ENCODE data around the gene CIAO2B.

CIAO2B gene

DNA sequence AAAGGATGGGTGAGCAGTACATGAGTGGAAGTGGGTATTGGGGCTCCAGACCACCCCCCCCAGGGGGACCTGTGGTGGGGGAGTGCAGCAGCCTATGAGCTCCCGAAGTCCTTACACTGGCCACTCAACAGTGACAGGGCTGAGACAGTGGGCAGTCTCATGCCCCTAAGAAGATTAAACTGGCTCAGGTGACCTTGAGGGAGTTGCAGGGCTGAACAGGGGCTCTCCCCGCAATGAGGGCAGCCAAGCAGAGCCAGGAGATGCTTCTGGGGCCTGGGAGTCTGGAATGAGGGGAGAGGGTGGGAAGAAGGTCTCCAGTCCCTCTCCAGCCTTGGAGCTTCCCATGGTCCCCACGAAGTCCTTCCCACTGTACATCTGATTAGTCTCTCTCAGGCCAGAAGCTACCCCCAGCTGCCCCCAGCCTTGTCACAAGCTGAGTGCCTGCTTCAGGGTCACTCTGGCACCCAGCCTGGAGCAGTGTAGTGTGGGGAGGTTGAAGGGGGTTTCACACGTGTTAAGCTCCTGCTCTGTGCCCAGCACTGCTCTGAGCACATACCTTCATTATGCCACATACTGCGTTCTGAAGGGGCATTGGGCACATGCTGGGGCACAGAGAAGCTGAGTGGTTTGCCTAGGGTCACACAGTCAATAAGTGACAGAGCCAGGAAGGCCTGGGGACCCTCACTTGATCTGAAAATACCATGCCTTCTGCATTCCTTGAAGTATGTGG, 14.5 kb downstream of the CIAO2B start:
- DNase-seq (ENCODE audit: low read depth in 2 of 2): no peak

DNA sequence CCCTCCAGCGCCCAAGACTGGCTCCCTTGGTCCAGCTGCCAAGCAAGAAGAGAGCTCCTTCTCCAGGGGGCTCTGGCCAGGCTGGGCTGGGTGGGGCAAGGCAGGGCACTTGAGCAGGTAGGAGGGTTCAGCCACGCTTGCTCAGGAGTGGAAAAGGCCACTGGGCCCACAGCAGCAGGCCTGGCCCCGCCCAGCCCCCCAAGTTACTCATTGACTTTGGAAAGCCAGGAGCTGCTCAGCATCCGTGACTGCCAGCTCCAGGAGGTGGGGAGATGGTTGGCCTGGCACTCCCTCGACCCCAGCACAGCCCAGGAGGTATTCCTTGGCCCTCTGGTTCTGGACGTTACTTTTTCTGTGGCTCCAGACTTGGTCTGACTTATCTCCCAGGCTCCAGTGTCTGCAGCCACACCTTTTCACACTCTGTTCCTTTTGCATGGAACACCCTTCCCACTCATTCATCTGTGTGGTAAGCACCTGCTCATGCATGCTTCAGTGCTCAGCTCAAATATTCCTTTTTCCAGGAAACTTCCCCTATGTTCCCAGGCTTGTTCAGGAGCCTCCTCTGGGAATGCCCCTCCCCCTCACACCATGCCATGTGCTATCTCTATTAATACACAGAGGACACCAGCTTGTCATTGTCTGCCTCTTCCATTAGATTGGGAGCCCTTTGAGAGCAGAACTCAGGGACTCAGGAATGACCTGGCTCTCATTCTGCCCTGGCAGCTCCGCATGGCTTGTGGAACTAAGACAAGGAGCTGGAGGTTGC, 15.2 kb downstream of the CIAO2B start, which contains the start of gene CDH16:
CDH16 (minus strand) TSS at position 83 of the 766 bp plus-strand sequence. CDS start 820 bp downstream, outside the sequence.
- no peak for DNase-seq (ENCODE audit: low read depth in 2 of 2)

DNA sequence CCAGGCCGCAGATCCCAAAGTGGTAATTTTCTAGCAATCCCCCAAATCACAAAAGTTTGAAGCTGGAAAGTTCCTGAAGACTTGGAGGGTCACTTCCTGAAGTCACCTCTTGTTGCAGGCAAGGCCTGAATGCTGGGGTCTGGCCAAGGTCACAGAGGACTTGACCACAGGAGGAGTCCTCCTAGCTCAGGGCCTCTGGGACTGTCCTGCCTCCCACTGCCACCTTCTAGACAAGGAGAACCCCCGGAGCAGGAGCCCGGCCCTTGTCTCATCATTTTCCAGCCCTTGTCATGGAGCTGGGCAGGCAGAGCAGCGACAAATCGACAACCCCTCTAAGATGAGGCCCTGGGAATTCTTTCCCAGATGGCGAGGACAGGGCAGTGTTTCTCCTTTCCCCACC, 15.8 kb downstream of the CIAO2B start:
- no peak for DNase-seq (ENCODE audit: low read depth in 2 of 2)

DNA sequence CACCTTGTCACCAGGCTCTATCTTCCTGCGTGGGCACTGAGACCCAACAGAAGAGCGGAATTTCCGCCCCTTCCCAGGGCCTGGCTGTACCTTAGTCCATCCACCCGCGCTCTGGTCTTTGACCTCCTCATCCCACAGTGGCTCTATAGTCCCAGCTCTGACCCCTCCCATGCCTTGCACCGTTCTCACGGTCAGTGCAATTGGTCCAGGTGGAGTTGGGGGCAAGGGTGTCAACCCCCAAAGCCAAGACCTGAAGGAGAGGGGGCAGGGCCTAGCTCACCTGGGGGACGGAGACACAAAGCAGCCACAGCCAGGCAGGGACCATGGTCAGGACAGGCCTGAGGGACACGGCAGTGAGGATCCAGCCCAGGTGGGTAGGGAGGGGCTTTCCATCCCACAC, 16.5 kb downstream of the CIAO2B start:
- no peak for DNase-seq (ENCODE audit: low read depth in 2 of 2)

DNA sequence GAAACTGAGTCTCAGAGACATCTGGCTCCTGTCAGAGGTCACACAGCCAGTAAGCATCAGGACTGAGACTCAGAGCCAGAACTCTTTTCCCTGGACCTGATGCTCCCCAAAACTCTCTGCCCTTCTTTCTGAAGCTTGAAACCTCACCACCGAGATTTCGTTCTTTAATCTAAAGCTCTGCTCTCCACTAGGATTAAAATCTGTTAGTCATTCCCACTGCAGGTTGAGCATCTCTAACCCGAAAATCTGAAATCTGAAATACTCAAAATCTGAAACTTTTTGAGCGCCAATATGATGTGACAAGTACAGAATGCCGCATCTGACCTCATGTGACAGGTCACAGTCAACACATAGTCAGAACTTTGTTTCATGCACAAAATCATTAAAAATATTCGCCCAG, 17.7 kb downstream of the CIAO2B start:
- DNase-seq (ENCODE audit: low read depth in 2 of 2): no peak

DNA sequence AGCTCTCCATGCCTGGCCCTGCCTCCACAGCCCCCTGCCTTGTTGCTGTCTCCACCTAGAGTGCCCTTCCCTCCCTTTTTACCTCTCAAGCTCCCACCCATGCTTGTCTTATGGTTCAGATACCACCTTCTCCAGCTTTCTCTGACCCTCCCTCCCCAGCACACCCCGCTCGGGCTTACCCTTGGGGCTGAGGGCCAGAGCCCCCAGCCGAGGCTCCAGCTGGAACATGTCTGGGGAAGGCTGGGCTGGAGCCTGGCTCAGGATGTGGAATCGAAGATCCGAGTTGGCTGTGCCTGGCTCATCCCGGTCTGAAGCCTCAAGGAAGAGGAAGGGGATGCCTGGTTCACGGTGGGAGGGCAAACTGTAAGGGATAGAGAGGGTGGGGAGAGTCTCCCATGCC, 19.2 kb downstream of the CIAO2B start:
- no peak for DNase-seq (ENCODE audit: low read depth in 2 of 2)

DNA sequence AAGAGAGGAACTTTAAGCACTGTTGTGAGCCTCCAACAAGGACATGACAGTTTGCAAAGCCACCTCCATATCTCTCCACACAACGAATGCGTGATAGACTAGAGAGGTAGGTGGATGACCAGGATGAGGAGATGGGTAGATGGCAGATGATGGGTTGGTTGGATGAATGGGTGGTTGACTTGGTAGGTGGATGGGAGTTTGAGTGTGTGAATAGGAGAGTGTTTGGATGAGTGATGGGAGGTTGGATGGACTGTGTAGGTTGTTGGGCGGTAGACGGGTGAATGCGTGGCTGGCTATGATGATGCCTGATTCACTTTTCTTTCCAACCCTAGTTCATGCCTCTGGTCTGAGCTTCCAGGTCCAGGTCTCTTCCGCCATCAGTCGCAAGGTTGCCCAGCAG, 19.7 kb downstream of the CIAO2B start:
- no peak for DNase-seq (ENCODE audit: low read depth in 2 of 2)

DNA sequence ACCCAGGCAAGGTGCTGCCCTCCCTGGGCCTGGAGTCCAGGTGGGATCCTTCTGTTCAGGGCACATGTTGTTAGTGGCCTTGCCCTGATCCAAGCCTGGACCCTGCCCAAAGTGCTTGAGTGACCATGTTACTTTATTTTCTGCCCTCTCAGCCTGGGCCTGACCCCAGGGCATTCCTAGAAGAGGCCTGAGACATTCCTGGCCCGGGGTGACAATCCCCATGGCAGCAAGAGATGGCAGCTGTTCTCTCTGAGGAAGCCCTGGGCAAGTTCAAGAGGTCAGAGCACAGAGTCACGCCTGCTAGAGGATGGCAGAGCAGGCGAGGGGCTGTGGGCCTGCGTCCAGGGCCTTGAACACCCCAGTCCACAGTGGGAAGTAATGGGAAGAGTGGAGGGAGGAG, 20.5 kb downstream of the CIAO2B start:
- DNase-seq (ENCODE audit: low read depth in 2 of 2): no peak

DNA sequence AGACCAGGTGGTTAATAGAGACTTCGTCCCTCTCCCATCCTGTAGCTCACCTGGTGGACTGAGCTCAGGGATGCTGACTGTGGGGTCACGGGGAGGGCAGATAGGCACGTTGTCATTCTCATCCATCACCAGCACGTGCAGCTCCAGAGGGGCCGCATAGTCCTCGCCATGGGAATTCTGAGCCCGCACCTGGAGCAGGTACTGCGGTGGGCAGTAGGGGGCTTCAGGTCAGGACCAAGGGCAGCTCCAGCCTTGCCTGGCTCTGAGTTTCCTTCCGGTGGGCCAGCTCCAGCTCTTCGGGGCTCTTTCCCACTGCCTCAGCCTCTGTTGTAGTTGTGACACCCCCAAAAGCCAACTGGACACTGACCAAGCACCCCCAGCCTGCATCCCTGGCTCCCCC, 21.1 kb downstream of the CIAO2B start:
- DNase-seq (ENCODE audit: low read depth in 2 of 2): no peak

DNA sequence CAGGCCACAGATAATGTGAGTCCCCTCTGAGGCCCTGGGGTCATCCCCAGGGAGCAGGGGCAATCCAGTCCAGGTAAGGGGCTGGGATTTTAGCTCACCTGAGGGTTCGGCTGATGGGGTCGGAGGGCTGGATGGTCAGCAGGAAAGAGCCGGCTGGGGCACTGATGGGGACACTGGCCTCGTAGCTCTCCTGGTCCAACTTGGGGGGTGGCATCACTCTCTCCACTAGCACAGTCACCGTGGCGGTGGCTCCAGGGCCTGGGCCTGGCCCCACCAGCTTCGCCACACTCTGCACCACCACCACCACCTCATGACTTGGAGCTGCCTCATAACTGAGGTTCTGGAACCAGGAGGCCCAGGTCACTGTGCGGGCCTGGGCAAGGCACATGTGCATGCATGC, 22.4 kb downstream of the CIAO2B start:
- no peak for DNase-seq (ENCODE audit: low read depth in 2 of 2)

DNA sequence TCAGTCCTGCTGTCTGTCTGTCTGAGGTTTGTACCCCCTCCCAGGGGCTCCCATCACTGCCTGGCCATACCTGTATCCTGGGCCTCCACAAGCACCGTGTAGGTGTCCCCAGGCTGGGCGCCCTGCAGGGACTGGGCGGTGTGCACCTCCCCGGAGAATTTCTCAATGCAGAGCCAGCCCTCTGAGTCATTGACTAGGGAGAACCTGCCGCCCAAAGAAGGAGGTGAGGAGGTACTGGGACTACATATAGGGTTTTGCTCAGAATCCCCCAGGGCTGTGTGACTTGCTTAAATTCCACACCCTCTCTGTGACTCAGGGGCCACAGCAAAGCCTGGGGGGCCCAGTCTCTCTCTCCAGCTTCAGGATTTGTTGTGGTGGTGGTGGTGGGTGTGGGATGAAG, 23.1 kb downstream of the CIAO2B start:
- DNase-seq (ENCODE audit: low read depth in 2 of 2): no peak

DNA sequence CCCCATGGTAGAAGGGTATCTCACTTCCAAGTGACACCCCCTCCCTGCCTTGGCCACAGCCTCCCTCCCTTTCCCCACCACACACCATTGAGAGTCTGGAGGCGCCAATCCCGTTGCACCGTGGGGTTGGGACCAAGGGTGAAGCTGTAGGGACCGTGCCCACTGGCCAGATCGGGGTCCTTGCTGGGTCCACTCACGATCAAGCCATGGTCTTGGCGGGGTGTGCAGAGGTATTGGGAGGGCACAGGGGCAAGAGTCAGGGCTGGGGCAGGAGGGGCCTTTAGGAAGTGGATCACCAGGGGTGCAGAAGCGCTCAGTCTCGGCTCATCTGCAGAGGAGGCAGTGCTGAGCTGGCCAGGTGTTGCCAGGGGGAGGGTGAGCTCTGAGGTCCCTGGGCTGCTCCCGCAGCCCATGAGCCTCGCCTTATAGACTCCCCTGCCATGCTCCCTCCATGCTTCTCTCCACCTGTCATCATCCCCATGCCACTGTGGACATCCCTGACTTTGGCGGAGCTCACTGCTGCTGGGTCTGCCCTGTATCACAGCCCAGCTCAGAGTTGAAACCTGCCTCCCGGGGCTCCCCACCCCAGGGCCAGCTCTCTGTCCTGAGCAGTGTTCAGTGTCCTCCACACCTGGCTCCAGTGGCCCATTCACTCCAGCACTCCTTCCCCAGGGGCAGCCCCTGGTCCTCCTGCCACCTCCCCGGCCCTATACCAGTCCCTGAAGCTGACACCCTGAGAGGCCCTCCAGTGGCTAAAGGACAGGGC, 23.8 kb downstream of the CIAO2B start:
- DNase-seq (ENCODE audit: low read depth in 2 of 2): no peak

DNA sequence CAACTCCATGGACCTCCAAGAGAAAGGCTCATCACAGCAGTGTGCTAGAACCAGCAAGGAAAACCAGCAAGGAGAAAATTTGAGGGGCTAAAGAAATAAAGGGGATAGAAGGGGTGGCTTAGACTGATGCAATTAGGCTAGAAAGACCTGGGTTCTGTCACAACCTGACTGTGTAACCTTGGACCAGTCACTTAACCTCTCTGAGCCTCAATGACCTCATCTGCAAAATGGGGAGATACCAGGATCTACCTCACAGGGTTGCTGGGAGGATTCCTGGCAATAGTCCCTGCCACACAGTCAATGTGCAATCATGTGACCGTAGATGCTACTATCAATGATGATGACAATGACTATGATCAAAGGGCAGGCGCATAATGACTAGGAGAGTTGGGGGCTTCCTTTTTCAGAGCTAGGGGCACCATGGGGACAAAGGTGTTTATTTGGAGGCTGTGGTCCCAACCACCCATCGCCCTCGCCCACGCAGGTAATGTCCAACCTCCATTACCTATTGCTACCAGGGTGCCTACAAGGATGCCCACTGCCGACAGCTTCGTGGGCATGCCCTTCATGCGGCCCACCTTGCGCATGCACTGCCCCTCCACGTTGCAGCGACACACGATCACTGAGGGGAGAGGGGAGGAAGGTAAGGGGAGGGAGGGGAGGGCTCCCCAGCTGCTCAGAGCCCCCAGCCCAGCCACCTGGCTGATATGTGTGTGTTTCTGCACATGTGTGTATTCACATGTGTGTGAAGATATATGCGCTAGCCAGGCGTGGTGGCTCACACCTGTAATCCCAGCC, 25.2 kb downstream of the CIAO2B start:
- DNase-seq (ENCODE audit: low read depth in 2 of 2): no peak

DNA sequence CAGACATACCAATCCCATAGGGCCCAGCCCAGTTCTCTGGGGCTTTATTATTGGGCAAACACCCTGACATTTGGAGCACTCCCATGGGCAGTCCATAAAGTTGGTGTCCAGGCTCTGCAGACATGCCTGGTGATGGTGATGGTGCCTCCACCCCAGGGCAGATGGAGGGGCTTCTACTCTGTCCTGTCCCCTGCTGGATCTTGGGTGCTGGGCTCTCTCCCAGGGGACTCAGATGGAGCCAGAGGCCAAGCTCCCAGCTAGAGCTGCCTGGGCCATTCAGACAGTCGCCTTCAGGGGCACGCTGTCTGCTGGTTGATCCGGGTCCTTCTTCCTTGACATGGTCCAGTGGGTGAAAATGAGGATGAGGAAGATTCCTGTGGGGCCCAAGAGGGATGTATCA, 26.1 kb downstream of the CIAO2B start:
- DNase-seq (ENCODE audit: low read depth in 2 of 2): no peak

DNA sequence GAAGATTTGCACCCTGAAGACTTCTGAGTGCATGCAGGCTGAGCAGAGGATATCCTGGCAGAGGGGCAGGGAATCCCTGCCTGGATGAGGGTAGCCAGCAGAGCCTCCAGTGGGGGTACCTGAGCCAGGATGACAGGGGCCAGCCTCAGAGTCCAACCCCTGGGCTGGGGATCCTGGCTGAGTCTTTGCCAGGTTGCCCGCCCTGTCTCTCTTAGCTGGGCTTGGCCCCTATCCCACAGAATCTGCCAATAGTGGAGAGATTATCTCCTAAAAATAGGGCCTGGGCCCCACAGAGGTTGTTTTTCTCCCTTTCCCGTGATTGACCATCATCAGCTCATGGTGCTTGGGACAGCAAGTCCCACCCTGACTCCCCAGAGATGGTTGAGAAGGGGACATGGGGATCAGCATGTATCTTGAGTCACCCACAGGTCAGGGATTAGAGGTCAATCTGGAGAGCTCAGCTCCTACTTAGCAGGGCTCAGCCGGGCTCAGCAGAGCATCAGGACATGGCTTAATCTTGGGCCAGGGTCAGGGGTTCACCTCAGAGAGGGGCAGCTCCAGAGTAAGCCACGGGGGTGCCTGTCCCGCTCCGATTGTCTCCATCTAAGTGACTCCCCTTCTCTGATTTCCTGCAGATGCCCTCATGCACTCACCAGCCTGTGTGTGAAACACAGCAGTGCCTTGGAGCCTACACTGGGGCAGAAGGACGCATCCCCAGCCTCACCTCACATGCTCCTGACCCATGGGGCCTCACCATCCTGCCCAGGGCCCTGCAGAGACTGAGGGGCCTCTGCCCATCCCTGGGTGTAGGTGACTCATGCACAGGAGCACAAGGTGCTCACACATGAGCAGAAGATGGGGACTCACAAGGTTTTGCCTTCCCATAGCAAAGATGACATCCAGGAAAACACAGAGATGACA, 27.0 kb downstream of the CIAO2B start:
- no peak for DNase-seq (ENCODE audit: low read depth in 2 of 2)

DNA sequence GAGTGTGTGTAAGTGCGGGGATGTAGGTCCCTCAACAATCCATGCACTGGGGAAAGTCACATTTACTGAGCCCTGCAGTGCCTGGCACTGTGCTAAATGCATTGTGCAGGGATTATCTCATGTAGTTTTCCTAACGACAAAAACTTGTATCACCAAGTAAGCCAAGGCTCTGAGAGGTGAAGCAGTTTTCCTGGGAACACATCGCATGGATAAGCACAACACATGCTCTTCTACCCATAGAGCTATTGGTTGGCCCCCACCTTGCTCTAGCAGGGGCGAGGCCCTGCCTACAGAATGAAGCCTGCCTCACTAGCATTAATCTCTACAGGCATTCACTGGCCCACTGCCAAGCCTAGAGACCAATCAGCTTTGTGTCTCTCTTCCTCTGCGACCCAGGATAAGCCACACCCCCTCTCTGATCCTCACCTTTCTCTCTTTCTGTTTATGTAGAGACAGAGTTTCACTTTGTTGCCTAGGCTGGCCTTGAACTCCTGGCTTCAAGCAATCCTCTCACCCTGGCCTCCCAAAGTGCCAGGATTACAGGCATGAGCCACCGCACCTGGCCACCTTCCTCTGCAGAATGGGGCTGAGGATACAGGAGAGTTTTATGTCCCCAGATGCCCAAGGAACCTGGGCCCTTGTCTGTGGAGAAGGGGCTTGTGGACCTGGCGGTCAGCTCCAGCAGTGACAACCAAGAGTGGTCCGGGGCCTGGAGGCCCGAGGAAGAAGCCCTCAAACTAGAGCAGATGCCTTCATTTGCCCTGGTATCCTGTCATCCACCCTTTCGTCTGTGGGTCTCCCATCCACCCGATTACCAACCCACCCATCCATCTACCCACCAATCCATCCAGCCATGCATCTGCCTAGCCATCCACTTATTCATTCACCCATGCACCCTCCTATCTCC, 28.3 kb downstream of the CIAO2B start:
- no peak for DNase-seq (ENCODE audit: low read depth in 2 of 2)

DNA sequence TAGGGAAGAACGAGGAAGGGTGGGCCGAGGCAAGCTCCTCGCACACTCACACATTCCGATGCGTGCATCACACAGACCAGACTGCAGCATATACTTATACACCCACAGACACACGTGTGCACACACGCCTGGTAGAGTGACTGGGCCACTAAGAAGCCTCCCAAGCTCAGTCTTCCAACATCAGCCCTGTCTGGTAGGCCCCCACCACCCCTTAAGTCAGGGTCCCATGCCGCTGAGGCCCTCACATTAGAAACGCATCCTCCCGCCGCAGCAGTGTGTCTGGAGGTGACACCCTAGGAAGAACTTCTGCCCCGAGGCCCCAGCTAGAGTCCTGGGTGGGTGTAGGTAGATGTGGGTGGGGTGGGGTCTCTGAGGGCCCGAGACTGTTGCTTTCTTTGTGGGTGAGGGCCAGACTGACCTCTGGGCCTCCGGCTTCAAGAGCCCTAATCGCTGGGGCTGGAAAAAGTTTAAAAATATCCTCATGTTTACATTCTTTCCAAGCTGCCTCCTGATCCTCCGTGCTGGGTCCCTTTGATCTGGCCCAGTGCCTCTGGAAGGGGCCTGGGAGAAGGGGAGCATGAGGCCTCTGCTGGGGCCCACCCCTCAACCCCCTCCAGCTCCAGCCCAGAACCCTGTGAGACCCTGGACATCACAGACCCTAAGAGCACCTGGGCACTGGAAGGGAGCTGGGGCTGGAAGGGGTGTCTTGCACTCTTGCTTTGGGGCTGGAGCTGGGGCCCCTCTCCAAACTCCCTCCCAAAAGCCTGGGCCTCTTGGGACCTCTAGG, 29.2 kb downstream of the CIAO2B start:
- DNase-seq (ENCODE audit: low read depth in 2 of 2): no peak

DNA sequence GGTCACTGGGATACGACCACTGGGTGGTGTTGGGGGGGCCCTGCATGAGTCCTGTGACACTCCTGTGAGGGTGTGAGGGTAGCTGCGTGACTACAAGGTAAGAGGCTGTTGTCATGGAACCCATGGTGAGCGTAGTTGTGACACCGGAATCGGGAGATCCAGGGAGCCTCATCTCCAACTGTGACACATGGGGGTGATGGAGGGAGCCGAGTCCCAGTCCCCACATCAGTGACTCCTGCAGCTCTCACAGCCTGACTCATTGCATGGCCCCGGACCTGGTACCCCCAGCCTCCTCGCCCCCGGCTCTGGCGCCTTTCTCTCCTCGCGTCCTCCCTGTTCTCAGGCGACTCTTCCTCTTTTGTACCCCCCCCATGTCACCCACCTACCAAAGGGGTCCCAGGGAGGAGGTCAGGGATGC, 29.8 kb downstream of the CIAO2B start:
- DNase-seq (ENCODE audit: low read depth in 2 of 2): no peak
